VCaP (cell line): ENCODE measurements around the gene TMEM178B.

Experiments
- H3K27ac ChIP-seq: fragments of 450-650 bp; 2 replicates; pipeline ENCODE4 v1.5.1; 2017
- TF ChIP-seq, protein P1 (sequence below): fragments of 450-650 bp; conservative IDR thresholded peaks from 2 replicates; pipeline ENCODE4 v1.5.1; 2017; ENCODE audit warnings: mild to moderate bottlenecking, moderate library complexity

Gene TMEM178B

DNA sequence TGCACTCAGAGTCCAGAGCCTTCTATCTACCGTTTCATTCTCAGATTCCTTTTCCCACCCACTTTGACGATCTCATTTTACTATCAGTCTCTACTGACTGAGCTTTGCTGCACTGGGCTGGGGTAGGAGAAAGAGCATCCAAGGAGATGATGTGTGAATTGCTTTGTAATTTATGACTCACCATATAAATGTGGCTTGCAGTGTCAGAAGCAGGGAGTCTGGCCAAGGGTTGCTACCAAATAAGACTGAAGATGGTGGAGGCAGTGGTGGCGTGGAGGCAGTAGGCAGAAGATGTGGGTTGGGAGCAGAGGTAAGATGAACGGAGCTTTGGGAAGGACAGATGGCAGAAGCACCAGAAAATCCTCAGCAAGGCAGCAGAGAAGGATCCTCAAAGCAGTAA lies 404.0 kb downstream of the TMEM178B start:
- TF ChIP-seq, protein P1, sequence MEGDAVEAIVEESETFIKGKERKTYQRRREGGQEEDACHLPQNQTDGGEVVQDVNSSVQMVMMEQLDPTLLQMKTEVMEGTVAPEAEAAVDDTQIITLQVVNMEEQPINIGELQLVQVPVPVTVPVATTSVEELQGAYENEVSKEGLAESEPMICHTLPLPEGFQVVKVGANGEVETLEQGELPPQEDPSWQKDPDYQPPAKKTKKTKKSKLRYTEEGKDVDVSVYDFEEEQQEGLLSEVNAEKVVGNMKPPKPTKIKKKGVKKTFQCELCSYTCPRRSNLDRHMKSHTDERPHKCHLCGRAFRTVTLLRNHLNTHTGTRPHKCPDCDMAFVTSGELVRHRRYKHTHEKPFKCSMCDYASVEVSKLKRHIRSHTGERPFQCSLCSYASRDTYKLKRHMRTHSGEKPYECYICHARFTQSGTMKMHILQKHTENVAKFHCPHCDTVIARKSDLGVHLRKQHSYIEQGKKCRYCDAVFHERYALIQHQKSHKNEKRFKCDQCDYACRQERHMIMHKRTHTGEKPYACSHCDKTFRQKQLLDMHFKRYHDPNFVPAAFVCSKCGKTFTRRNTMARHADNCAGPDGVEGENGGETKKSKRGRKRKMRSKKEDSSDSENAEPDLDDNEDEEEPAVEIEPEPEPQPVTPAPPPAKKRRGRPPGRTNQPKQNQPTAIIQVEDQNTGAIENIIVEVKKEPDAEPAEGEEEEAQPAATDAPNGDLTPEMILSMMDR, result no peak
- no peak overlapping the region for H3K27ac ChIP-seq

DNA sequence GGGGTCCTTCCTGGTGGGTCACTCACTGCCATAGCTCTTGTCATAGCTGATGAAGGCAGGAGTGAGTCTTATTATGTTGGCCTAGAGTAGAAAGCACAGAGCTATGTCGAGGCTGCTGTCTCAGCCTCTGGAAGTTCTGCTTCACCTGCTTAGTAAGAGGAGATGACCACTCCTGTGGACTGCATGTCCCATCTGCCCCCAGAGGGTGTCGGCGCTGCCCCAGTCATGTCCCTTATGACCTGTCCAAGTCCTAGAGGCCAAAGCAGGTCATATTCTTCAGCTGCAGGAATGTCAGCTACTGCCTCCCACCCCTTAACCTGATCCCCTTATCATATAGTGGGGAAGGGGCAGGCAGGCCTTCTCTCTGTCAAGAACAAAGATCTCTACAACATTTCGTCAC lies 405.0 kb downstream of the TMEM178B start:
- TF ChIP-seq, protein P1, result no peak
- no peak overlapping the region; the same call in 1 of the 2 replicates for H3K27ac ChIP-seq

DNA sequence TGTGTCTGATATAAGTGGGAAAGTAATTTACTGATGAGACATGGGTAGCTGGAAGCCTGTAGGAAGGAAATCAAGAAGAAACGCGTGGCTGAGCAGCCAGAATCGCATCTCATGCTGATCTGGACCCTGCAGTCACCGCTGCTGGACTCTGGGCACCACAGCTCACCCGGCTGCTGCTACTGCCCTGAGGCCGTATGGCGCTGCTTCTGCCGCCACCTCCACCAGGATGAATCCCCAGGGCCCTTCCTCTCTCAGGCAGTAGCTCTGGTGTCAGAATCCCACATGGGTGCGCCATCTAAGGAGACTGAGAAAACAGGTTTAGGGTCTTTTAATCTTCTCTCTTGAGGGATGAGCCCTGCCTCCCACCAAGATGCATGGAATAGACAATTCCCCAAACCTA lies 407.1 kb downstream of the TMEM178B start:
- no peak overlapping the region; the same call in 1 of the 2 replicates for H3K27ac ChIP-seq
- TF ChIP-seq, protein P1, result no peak

- H3K27ac ChIP-seq, result no peak overlapping the region
- TF ChIP-seq, protein P1, result no peak
Measured at GRCh38 chr7:141481971-141482370, 408.1 kb downstream of the TMEM178B start.

- H3K27ac ChIP-seq, result no peak overlapping the region
- TF ChIP-seq, protein P1, result no peak
Measured at GRCh38 chr7:141483044-141483443, 409.2 kb downstream of the TMEM178B start.

DNA sequence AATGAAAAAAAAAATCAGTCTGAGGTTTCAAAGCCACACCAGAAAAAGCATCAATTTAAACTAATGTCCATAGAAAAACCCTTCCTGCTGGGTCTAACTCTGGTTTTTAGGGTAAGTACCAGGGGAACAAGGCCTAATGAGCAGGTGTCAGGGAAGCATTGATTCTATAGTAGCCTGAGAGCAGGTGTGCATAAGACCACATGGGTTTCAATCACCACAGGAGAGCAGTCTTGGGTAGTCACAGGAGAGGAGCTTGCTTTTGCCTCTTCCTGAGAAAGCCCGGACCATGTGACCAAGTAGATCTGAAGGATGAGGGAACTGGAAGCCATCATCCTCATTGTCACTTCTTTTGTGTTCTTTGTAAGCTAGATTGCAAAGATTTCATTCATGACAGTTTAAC lies 411.0 kb downstream of the TMEM178B start:
- TF ChIP-seq, protein P1, result no peak
- no peak overlapping the region for H3K27ac ChIP-seq

DNA sequence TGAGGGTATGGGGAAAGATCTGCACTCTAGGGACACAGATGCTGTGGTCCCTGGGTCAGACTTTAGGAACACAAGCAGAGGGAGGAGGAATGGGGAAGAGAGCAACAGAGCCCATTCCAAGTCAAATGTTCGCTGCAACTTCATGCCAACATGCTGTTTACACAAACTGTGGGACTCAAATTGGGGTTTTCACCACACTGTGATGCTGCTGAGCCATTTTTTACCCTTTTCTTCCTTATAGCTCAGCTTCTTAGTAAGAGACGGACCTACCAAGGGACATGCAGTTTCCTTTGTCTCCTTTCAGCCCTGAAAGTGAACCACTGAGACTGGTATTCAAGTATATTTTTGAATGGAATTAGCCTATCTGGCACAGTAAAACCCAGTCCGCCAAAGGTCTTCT lies 413.1 kb downstream of the TMEM178B start:
- TF ChIP-seq, protein P1, result no peak
- H3K27ac ChIP-seq, result no peak overlapping the region

DNA sequence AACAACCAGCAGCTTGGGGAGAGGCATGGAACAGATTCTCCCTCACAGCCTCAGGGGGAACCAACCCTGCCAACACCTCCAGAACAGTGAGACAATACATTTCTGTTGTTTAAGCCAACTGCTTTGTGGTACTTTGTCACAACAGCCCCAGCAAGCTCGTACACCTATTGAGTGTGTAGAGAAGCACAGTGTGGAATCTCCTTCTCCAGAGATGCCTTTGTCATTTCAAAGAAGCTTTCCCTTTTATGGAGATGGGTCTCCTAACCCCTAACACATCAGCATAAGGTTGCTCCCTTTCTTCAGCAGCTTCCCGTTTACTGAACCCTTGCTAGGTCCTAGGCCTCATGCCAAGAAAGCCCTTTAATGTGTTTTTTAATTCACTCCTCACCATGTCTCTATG lies 416.6 kb downstream of the TMEM178B start:
- no peak overlapping the region for H3K27ac ChIP-seq
- TF ChIP-seq, protein P1, result no peak
